ENCODE results near the gene RERE. TPM values are rescaled to one million over a fixed set of nuclear protein-coding genes. Genes with fewer than 3 reads are reported as not detected.
A peak's percentile ranks its signal among the peaks of the same experiment; 100 is the strongest.

Gene RERE
- total RNA-seq, 1 experiment from 2014 or later, result 217 TPM

GRCh38 chr1:8649027-8649426 is 168.4 kb downstream of the RERE start:
- intact Hi-C loops (cut with micrococcal nuclease; ENCODE audit: unreplicated experiment) (no loop called here), in situ Hi-C loops (cut with HindIII; ENCODE audit: low pct_unique_long_range_greater_than_20kb, low sequenced_read_pairs) (no loop called here)
- ChIA-PET POLR2A (no interaction called here), CTCF (no interaction called here)
- no peak for DNase-seq (ENCODE audit: low read depth, low spot score)
- no TSS peak for BruUV-seq (replicated peaks)
- no peak for ATAC-seq
- TF ChIP-seq, protein P1, sequence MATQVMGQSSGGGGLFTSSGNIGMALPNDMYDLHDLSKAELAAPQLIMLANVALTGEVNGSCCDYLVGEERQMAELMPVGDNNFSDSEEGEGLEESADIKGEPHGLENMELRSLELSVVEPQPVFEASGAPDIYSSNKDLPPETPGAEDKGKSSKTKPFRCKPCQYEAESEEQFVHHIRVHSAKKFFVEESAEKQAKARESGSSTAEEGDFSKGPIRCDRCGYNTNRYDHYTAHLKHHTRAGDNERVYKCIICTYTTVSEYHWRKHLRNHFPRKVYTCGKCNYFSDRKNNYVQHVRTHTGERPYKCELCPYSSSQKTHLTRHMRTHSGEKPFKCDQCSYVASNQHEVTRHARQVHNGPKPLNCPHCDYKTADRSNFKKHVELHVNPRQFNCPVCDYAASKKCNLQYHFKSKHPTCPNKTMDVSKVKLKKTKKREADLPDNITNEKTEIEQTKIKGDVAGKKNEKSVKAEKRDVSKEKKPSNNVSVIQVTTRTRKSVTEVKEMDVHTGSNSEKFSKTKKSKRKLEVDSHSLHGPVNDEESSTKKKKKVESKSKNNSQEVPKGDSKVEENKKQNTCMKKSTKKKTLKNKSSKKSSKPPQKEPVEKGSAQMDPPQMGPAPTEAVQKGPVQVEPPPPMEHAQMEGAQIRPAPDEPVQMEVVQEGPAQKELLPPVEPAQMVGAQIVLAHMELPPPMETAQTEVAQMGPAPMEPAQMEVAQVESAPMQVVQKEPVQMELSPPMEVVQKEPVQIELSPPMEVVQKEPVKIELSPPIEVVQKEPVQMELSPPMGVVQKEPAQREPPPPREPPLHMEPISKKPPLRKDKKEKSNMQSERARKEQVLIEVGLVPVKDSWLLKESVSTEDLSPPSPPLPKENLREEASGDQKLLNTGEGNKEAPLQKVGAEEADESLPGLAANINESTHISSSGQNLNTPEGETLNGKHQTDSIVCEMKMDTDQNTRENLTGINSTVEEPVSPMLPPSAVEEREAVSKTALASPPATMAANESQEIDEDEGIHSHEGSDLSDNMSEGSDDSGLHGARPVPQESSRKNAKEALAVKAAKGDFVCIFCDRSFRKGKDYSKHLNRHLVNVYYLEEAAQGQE (IDR thresholded peaks at IDR 0.05; ENCODE audit: insufficient read depth in 1 of 2, low read depth in 2 of 2, low read length in 1 of 2), result no peak
- TF ChIP-seq CTCF (IDR thresholded peaks at IDR 0.05) (no peak), SIN3A (IDR thresholded peaks at IDR 0.05; ENCODE audit: borderline replicate concordance, insufficient read depth, low read depth, low read length) (no peak), POLR2AphosphoS5 (IDR thresholded peaks at IDR 0.05; ENCODE audit: low read depth, low read length) (no peak)
- no peak overlapping the region for H3K27ac ChIP-seq (ENCODE audit: low read length)
- no peaks in the 10 kb centered on the region for H3K27me3 ChIP-seq (ENCODE audit: control insufficient read depth, insufficient read depth, low read length)
- peaks cover 22% of the 10 kb centered on the region for H3K4me1 ChIP-seq (ENCODE audit: control insufficient read depth, insufficient read depth, low read length)
- peaks cover 4% of the 10 kb centered on the region; the same call in 1 of the 2 replicates for H3K36me3 ChIP-seq (ENCODE audit: control insufficient read depth, insufficient read depth, low read length)
- no peak overlapping the region for H3K4me3 ChIP-seq (ENCODE audit: low read depth in 2 of 2, low read length in 2 of 2)
- H3K9me3 ChIP-seq (ENCODE audit: control insufficient read depth, insufficient read depth, low read depth, low read length), result no peaks in the 10 kb centered on the region

DNA sequence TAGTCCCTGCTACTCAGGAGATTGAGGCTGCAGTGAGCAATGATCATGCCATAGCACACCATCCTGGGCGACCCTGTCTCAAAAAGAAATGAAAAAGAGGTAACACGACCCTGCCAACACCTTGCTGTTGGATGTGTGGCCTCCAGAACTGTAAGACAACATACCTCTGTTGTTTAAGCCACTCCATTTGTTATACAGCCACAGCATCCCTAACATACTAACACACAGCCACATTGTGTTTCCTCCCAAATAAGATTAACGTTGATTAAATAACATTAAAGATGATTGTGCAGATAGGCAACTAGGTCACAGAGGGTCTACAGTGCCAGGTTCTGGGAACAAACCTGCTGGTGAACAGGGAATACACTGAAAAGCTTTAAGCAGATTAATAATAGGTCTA is 170.4 kb downstream of the RERE start:
- CTCF ChIA-PET, result no interaction called here
- no peak for TF ChIP-seq POLR2AphosphoS5 (IDR thresholded peaks at IDR 0.05; ENCODE audit: low read depth, low read length)
- TF ChIP-seq, protein P1 (IDR thresholded peaks at IDR 0.05; ENCODE audit: insufficient read depth in 1 of 2, low read depth in 2 of 2, low read length in 1 of 2), result no peak
- TF ChIP-seq CTCF (IDR thresholded peaks at IDR 0.05), result no peak
- ATAC-seq (0 out of 2 replicates have a peak, but pooled peaks have one; percentile 21), DNase-seq (ENCODE audit: low read depth, low spot score) (no peak)
- Histone ChIP-seq H3K4me3 (ENCODE audit: low read depth in 2 of 2, low read length in 2 of 2) (no peak overlapping the region), H3K27me3 (ENCODE audit: control insufficient read depth, insufficient read depth, low read length) (no peaks in the 10 kb centered on the region), H3K4me1 (ENCODE audit: control insufficient read depth, insufficient read depth, low read length) (peaks cover 14% of the 10 kb centered on the region), H3K36me3 (ENCODE audit: control insufficient read depth, insufficient read depth, low read length) (peaks cover 4% of the 10 kb centered on the region; the same call in 1 of the 2 replicates), H3K9me3 (ENCODE audit: control insufficient read depth, insufficient read depth, low read depth, low read length) (no peaks in the 10 kb centered on the region), H3K27ac (ENCODE audit: low read length) (no peak overlapping the region)
- intact Hi-C loops (cut with micrococcal nuclease; ENCODE audit: unreplicated experiment), result no loop called here
- in situ Hi-C loops (cut with HindIII; ENCODE audit: low pct_unique_long_range_greater_than_20kb, low sequenced_read_pairs), result no loop called here
- BruUV-seq (replicated peaks), result no TSS peak
- POLR2A ChIA-PET, result no interaction called here

All from Panc1 (cell line).